ENCODE results near the gene PPOX. TPM values are rescaled to one million over a fixed set of nuclear protein-coding genes. Genes with fewer than 3 reads are reported as not detected.

The PPOX gene
- total RNA-seq, result 10 to 100 TPM in 8 of 9 donors, 1 to 10 TPM in 1; 9.7 to 16.7 (median 13.7) TPM
- polyA plus RNA-seq, result 10 to 100 TPM; 10.7 to 24.3 TPM
- long read RNA-seq, donor 1, transcript PPOX-202 (13 exons, 1,740 nt), result major isoform, 10 of 27 reads
- long read RNA-seq, donor 1, partial matches to known transcripts, result 3 of 27 reads
- long read RNA-seq, donor 1, other reads (novel, unspliced or antisense), result 14 of 27 reads
- long read RNA-seq, donor 2, transcript PPOX-202 (13 exons, 1,740 nt), result major isoform, 25 of 58 reads
- long read RNA-seq, donor 2, partial matches to known transcripts, result 1 of 58 reads
- long read RNA-seq, donor 2, other reads (novel, unspliced or antisense), result 25 of 58 reads
- long read RNA-seq, donor 3, partial matches to known transcripts, result 1 of 12 reads
- long read RNA-seq, donor 3, other reads (novel, unspliced or antisense), result 5 of 12 reads

DNA sequence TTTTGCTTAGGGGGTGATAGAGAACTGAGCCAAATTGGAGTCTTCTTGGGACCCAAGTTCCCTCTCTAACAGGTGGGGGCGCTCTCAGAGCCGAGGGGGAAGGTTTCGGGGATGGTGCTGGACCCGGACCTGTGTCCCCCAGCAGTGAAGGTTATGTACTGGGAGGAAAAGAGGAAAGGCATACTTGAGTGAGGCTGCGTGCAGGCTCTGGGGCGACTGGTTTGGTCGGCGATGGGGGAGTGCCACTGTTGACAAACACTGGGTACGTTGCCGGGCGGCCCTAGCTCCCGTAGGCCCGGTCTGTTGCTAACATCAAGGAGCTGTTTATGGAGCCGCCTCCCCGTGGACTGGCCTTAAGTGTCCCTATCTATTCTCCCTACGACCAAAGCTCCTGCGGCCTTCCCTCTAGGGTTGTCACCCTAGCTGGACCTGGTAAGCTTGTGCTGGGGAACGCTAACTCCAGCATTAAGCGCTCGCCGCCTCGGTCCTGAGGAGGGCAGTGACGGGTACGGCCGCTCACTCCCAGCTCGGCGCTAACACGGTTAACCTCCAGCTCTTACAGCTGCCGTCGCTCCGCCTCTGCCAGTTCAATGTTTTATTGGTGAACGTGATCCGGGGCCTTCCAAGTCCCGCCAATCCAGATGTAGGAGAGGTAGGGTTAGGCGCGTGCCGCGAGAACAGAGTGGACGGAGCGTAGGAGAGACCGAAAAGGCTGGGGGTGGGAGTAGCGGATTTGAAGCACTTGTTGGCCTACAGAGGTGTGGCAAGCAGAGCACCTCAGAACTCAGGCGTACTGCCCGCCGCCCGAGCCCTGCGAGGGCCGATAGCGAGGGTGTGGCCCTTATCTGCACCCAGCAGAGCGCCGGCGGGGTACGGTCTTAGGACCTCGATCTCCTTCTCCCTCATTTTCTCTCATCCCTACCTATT is at the start of gene PPOX:
PPOX (plus strand) TSS at position 685 of the 927 bp plus-strand sequence. CDS start 422 bp downstream, outside the sequence.
- peaks cover 0 to 35% (median 26%) of the 10 kb centered on the region in 12 donors for H3K4me1 ChIP-seq
- intact Hi-C loops (cut with DNase I), result no loop called here

DNA sequence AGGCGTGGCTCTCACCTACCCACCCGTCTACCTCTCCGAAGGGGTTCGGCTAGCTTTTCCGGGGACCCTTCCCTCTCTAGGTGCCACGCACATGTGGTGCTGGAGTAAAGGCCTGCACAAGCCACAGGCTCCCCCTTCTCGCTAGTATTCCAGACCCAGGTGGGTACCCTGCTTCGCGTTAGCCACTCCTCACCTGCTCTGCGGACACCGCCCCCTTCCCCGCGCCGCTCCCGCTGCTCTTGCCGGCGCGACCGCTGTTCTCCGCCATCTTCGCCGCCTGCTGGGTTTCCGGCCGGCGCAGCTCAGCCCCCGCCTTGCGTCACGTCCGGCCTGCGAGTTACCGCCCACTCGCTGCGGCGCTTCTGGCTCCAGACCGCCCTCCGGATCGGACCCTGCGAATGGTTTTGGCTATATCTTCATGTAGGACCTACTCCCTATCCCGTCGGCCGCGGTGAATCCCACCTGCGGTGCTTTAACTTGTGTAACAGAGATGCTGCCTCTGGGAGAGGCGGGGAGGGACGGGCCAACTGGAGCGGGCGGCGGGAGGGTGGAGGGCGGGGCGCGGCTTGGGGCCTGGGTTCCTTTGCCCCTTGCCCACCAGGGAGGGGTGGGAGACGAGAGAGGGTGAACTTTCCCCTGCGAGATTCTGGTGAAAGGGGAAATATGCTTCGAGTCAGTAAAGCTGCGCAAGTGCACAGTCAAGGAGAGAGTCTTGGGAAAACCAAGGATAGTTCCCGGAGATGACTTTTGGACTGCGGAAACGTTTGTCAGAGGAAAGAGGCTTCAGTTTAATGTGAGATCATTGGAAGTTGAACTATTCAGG is 48.3 kb upstream of the PPOX start, which contains the start of the genes NIT1 and PFDN2:
NIT1 (plus strand) TSS at position 347 of the 823 bp plus-strand sequence; CDS start at position 419, 72 bp downstream.
PFDN2 (minus strand) TSS at position 279 of the 823 bp plus-strand sequence; CDS start at position 268, 11 bp downstream.
- intact Hi-C loops (cut with DNase I), result loop anchor here in 5 of 10 donors (1.0 to 2.0 kb wide), 3 partner anchors 14 to 73 kb away; partner anchors contain the start of genes DEDD (in 4 of the 5) and USF1 (in 1 of the 5)
- WGBS, 4 donors, result 0 to 2% (median 0%) methylated on average over 47 to 58 of the region's 58 CpGs
- Histone ChIP-seq H3K9me3 (no peaks in the 10 kb centered on the region), H3K27me3 (no peaks in the 10 kb centered on the region), H3K4me3 (peak within 1 kb of the TSS; percentile 73 to 100 (median 94)), H3K4me1 (peaks cover 5 to 84% (median 45%) of the 10 kb centered on the region in 12 donors), H3K27ac (peak within 1 kb of the TSS; percentile 77 to 97 (median 92)), H3K36me3 (peaks cover 0 to 54% (median 33%) of the 10 kb centered on the region in 9 donors)
- TF ChIP-seq, protein P1, sequence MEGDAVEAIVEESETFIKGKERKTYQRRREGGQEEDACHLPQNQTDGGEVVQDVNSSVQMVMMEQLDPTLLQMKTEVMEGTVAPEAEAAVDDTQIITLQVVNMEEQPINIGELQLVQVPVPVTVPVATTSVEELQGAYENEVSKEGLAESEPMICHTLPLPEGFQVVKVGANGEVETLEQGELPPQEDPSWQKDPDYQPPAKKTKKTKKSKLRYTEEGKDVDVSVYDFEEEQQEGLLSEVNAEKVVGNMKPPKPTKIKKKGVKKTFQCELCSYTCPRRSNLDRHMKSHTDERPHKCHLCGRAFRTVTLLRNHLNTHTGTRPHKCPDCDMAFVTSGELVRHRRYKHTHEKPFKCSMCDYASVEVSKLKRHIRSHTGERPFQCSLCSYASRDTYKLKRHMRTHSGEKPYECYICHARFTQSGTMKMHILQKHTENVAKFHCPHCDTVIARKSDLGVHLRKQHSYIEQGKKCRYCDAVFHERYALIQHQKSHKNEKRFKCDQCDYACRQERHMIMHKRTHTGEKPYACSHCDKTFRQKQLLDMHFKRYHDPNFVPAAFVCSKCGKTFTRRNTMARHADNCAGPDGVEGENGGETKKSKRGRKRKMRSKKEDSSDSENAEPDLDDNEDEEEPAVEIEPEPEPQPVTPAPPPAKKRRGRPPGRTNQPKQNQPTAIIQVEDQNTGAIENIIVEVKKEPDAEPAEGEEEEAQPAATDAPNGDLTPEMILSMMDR (IDR thresholded peaks at IDR 0.05), result peak in 3 of 12 donors; percentile 12 to 19 (median 13)
- TF ChIP-seq POLR2A (IDR thresholded peaks at IDR 0.05), result peak; percentile 16 to 78
- peak; percentile 90 to 92 (median 90) for DNase-seq
- peak; percentile 86 to 94 (median 90) for ATAC-seq

More for the DNA sequence above, at the start of gene PPOX:
- Histone ChIP-seq H3K27ac (peak within 1 kb of the TSS; percentile 75 to 92 (median 84)), H3K9me3 (no peaks in the 10 kb centered on the region), H3K27me3 (no peaks in the 10 kb centered on the region), H3K36me3 (peaks cover 0 to 64% (median 53%) of the 10 kb centered on the region in 9 donors), H3K4me3 (peak within 1 kb of the TSS; percentile 59 to 92 (median 77))
- TF ChIP-seq POLR2A (IDR thresholded peaks at IDR 0.05), result peak; percentile 42 to 67
- TF ChIP-seq, protein P1 (IDR thresholded peaks at IDR 0.05), result peak in 10 of 12 donors; percentile 16 to 57 (median 40)
- 0 to 1% (median 0%) methylated on average over 39 to 54 of the region's 54 CpGs for WGBS, 4 donors
- peak; percentile 96 to 98 (median 97) for DNase-seq
- peak; percentile 96 to 97 (median 96) for ATAC-seq

DNA sequence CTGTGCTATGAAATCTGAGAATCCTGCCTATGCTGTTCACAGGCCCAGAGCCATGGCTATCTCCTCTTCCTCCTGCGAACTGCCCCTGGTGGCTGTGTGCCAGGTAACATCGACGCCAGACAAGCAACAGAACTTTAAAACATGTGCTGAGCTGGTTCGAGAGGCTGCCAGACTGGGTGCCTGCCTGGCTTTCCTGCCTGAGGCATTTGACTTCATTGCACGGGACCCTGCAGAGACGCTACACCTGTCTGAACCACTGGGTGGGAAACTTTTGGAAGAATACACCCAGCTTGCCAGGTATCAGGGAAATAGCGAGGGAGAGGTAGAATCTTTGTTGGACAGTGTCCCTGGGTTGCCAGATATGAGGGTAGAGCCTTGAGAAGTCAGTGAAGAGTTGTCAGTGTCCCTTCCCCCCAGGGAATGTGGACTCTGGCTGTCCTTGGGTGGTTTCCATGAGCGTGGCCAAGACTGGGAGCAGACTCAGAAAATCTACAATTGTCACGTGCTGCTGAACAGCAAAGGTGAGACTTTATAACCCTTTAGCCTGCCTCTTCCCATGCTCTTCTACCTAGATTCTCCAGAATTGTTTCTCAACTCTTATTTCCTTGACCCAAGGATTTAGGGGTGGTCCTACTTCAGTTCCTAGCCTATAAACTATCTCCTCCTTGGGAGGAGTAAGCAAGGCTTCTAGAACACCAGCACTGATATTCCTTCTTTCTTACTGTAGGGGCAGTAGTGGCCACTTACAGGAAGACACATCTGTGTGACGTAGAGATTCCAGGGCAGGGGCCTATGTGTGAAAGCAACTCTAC is 46.9 kb upstream of the PPOX start:
- H3K27me3 ChIP-seq, result no peaks in the 10 kb centered on the region
- peak overlapping the region in 11 of 12 donors; percentile 77 to 97 (median 92) for H3K27ac ChIP-seq
- intact Hi-C loops (cut with DNase I), result loop anchor here in 2 of 10 donors (2.0 kb wide), 1 partner anchor 14 kb away; the partner anchor contains the start of gene DEDD (in 2 of the 2)
- peak overlapping the region in 10 of 12 donors; percentile 85 to 100 (median 96) for H3K4me3 ChIP-seq
- peaks cover 5 to 73% (median 38%) of the 10 kb centered on the region in 12 donors for H3K4me1 ChIP-seq
- 28 to 41% (median 32%) methylated on average over 10 of the region's 10 CpGs for WGBS, 4 donors
- no peaks in the 10 kb centered on the region for H3K9me3 ChIP-seq
- TF ChIP-seq, protein P1 (IDR thresholded peaks at IDR 0.05), result peak in 8 of 12 donors; percentile 8 to 40 (median 28)
- no peak for TF ChIP-seq POLR2A (IDR thresholded peaks at IDR 0.05)
- H3K36me3 ChIP-seq, result peaks cover 0 to 61% (median 46%) of the 10 kb centered on the region in 9 donors
- ATAC-seq (peak in 3 of 4 donors; percentile 21 to 35 (median 33)), DNase-seq (peak; percentile 60 to 77 (median 69))
